Astrocyte (in vitro differentiated cells and primary cell): ENCODE data around the gene SLC16A9.

Experiments
- EZH2 ChIP-seq: IDR thresholded peaks from 2 replicates; pipeline ENCODE4 v1.6.1; 2012; ENCODE audit warnings: mild to moderate bottlenecking, low read length, inconsistent platforms; ENCODE audit not compliant: insufficient read depth
- TF ChIP-seq, protein P1 (sequence below): IDR thresholded peaks from 2 replicates; pipeline ENCODE4 v1.5.1; 2011; ENCODE audit warnings: low read depth, mild to moderate bottlenecking, inconsistent platforms, low read length, moderate library complexity; ENCODE audit not compliant: insufficient read depth

DNA sequence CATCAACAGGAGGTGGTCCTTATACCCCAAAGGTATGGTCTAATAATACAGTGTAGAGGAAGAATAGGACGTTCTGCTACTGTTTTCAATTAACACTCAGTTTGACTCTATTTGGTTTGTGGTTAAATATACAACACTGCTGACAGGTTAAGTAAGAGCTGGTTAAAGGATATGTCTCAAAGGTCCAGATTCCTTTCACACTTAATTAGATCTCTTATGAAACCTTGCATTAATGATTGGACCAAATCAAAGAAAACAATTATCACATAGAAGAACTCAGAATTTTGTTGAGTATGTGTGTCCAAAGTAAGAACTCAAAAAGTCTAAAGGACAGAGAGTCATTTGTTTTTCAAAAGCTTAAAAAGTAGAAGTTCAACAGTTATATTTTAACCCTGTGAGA is 25.6 kb upstream of the SLC16A9 start:
- TF ChIP-seq, protein P1, sequence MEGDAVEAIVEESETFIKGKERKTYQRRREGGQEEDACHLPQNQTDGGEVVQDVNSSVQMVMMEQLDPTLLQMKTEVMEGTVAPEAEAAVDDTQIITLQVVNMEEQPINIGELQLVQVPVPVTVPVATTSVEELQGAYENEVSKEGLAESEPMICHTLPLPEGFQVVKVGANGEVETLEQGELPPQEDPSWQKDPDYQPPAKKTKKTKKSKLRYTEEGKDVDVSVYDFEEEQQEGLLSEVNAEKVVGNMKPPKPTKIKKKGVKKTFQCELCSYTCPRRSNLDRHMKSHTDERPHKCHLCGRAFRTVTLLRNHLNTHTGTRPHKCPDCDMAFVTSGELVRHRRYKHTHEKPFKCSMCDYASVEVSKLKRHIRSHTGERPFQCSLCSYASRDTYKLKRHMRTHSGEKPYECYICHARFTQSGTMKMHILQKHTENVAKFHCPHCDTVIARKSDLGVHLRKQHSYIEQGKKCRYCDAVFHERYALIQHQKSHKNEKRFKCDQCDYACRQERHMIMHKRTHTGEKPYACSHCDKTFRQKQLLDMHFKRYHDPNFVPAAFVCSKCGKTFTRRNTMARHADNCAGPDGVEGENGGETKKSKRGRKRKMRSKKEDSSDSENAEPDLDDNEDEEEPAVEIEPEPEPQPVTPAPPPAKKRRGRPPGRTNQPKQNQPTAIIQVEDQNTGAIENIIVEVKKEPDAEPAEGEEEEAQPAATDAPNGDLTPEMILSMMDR = no peak
- TF ChIP-seq EZH2 = no peak
